ENCODE results near the gene TCF7. TPM values are rescaled to one million over a fixed set of nuclear protein-coding genes. Genes with fewer than 3 reads are reported as not detected.

The TCF7 gene
- total RNA-seq, 4 donors from 2014 or later: 0.94 to 1.4 (median 1.1) TPM

- Histone ChIP-seq H3K4me3 (no peak overlapping the region), H3K9me3 (no peaks in the 10 kb centered on the region), H3K36me3 (peaks cover 0 to 75% of the 10 kb centered on the region in 2 donors), H3K4me1 (peaks cover 0 to 27% (median 4%) of the 10 kb centered on the region in 3 donors), H3K27ac (no peak overlapping the region), H3K27me3 (no peaks in the 10 kb centered on the region)
- WGBS, 2 donors (ENCODE audit: low coverage in 1 of 2): no CpG with 5 or more reads among the region's 4 CpGs
- ATAC-seq: no peak
- TF ChIP-seq POLR2AphosphoS5 (IDR thresholded peaks at IDR 0.05) (no peak), POLR2A (IDR thresholded peaks at IDR 0.05) (no peak), CTCF (IDR thresholded peaks at IDR 0.05) (no peak), EP300 (IDR thresholded peaks at IDR 0.05) (no peak)
These were observed 24.9 kb downstream of the TCF7 start for GRCh38 chr5:134139377-134139851.

DNA sequence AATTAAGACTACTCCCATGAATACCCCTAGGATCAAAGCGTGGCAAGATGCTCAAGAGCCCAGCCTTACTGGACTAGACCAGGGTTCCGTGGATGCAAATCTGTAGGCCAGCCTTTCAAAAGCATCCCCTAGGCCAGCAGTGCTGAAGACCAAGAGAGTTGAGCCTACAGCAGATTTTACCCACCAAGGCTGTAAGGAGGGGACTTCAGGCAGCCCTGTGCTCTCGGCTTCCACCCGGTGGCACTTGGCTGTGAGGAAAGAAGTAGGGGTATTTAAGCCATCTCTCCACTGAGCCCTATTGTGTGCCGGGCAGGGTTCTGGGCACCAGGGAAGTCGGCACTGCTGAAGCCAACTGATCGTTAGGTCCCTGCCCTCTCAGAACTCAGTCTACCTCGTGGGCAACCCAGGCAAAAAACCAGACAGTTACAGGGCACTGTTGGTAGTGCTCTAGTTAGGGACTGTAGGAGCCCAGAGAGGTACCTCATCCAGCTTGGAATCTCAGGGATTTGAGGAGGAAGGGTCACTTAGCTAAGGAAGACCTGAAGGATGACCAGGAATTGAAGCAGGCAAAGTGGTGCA is 25.5 kb downstream of the TCF7 start:
- TF ChIP-seq POLR2AphosphoS5 (IDR thresholded peaks at IDR 0.05) (no peak), CTCF (IDR thresholded peaks at IDR 0.05) (no peak), EP300 (IDR thresholded peaks at IDR 0.05) (no peak), POLR2A (IDR thresholded peaks at IDR 0.05) (no peak)
- peaks cover 0 to 75% of the 10 kb centered on the region in 2 donors for H3K36me3 ChIP-seq
- peaks cover 0 to 27% (median 4%) of the 10 kb centered on the region in 3 donors for H3K4me1 ChIP-seq
- no peaks in the 10 kb centered on the region for H3K9me3 ChIP-seq
- WGBS, 2 donors (ENCODE audit: low coverage in 1 of 2): 94% methylated on average over 2 of the region's 8 CpGs; no CpG with 5 or more reads in 1 of the 2 donors
- no peaks in the 10 kb centered on the region for H3K27me3 ChIP-seq
- no peak overlapping the region for H3K4me3 ChIP-seq
- no peak for ATAC-seq
- no peak overlapping the region for H3K27ac ChIP-seq

DNA sequence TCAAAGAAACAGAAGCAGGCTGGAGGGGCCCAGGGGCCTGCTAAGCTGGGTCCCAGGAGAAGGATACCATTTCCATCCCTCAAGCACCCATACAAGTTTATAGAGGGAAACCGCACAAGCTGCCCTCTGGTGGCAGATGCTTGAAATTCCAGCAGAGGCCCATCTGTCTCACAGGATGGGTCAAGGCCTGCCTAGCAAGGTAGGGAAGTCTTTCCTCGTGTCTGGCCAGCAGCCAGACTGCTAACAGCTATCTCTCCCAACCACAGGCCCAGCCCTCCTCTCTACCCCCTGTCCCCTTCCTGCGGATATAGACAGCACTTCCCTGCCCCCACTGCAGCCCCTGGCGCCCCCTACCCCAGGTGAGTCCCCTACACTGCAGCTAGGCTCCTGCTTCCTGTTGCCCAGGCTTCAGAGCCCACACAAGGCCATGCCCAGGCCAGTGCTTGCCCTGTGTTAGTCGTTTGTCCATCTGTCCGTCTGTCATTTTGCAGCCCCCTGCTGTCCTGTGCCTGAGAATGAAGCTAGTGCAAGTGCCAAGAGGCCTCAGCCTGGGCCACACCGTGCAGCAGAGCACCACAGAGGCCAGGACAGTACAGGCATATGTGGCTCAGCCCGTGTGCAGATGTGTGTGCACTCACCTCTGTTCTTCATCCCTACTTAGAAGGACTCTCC is 26.2 kb downstream of the TCF7 start:
- H3K27me3 ChIP-seq: no peaks in the 10 kb centered on the region
- no peak overlapping the region for H3K4me3 ChIP-seq
- no peaks in the 10 kb centered on the region for H3K9me3 ChIP-seq
- ATAC-seq: peak; percentile 42
- peaks cover 0 to 75% of the 10 kb centered on the region in 2 donors for H3K36me3 ChIP-seq
- TF ChIP-seq CTCF (IDR thresholded peaks at IDR 0.05) (peak in 3 of 4 experiments; percentile 58 to 76 (median 60)), POLR2AphosphoS5 (IDR thresholded peaks at IDR 0.05) (no peak), EP300 (IDR thresholded peaks at IDR 0.05) (no peak)
- no peak overlapping the region for H3K27ac ChIP-seq
- WGBS, 2 donors (ENCODE audit: low coverage in 1 of 2): 40% methylated on average over 2 of the region's 8 CpGs; no CpG with 5 or more reads in 1 of the 2 donors
- peaks cover 0 to 31% (median 4%) of the 10 kb centered on the region in 3 donors for H3K4me1 ChIP-seq

- Histone ChIP-seq H3K4me3 (no peak overlapping the region), H3K27me3 (no peaks in the 10 kb centered on the region), H3K4me1 (peaks cover 0 to 39% (median 8%) of the 10 kb centered on the region in 3 donors), H3K27ac (no peak overlapping the region), H3K36me3 (peaks cover 0 to 75% of the 10 kb centered on the region in 2 donors), H3K9me3 (no peaks in the 10 kb centered on the region)
- 66 to 73% methylated on average over 8 to 9 of the region's 9 CpGs for WGBS, 2 donors (ENCODE audit: low coverage in 1 of 2)
- TF ChIP-seq EP300 (IDR thresholded peaks at IDR 0.05) (no peak), POLR2A (IDR thresholded peaks at IDR 0.05) (no peak), POLR2AphosphoS5 (IDR thresholded peaks at IDR 0.05) (no peak), CTCF (IDR thresholded peaks at IDR 0.05) (no peak)
- ATAC-seq: no peak
These were observed 27.0 kb downstream of the TCF7 start for GRCh38 chr5:134141331-134142050.
